ENCODE results near the gene MYH9.

DNA sequence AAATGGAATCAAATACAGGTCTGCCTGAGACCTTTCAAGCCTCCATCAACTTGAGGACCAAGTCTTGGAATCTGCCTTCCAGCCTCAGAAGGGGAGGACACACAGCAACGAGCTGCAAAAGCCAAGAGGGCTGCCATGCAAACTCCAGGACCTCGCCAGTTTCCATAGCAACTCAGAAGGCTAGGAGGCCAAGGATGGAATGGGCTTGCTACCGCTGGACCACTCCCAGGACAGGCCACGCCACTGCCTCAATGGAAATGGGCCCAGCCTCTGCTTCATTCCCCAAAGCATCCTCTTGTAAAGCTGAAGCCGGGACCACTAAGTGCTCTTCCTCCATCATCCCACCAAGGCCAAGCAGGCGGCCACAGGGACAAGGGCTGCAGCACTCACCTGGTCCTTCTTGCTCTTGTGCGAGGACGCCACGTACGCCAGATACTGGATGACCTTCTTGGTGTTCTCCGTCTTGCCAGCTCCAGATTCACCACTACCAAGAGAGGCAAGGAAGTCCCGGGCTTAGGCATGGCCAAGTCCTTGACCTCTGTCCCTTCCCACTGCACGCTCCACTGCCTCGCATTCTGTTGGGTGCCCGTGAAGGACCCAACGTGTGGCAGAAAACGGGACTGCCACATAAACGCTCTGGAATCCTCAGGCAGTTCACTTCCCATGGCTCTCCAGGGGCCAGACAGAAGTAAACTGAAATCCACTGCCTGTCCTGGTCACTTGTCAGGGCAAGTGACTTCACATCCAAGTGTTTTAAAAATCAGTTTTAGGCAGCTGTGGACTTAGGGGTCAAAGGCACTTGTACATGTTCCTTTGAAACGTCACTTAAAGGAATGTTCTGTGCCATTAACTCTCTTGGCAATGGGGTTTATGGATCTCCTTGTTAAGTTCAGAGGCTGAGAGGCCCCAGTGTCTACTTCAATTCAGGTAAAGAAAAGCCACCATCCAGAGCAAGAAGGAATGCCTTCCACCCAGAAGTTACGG is 61.3 kb downstream of the MYH9 start:
- TF ChIP-seq, protein P1, sequence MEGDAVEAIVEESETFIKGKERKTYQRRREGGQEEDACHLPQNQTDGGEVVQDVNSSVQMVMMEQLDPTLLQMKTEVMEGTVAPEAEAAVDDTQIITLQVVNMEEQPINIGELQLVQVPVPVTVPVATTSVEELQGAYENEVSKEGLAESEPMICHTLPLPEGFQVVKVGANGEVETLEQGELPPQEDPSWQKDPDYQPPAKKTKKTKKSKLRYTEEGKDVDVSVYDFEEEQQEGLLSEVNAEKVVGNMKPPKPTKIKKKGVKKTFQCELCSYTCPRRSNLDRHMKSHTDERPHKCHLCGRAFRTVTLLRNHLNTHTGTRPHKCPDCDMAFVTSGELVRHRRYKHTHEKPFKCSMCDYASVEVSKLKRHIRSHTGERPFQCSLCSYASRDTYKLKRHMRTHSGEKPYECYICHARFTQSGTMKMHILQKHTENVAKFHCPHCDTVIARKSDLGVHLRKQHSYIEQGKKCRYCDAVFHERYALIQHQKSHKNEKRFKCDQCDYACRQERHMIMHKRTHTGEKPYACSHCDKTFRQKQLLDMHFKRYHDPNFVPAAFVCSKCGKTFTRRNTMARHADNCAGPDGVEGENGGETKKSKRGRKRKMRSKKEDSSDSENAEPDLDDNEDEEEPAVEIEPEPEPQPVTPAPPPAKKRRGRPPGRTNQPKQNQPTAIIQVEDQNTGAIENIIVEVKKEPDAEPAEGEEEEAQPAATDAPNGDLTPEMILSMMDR (IDR thresholded peaks at IDR 0.05; ENCODE audit: low read length): no peak
- TF ChIP-seq EZH2 (optimal IDR thresholded peaks at IDR 0.05; ENCODE audit: low read depth, low read length) (no peak), EZH2phosphoT487 (IDR thresholded peaks at IDR 0.05; ENCODE audit: low read length) (no peak)
